Measurements from ENCODE around the gene PDE7B. TPM values are rescaled to one million over a fixed set of nuclear protein-coding genes. Genes with fewer than 3 reads are reported as not detected.

PDE7B gene
- total and polyA plus RNA-seq, 2 donors from 2014 or later, result 4.6 to 15.4 TPM

GRCh38 chr6:135983093-135983492, 131.6 kb downstream of the PDE7B start:
- FAIRE-seq (no peak), DNase-seq (no peak)
- Histone ChIP-seq H3K4me1 (ENCODE audit: control insufficient read depth in 2 of 3, insufficient read depth in 2 of 3, low read depth in 1 of 3, low read length in 3 of 3) (no peaks in the 10 kb centered on the region), H3K9me3 (ENCODE audit: control insufficient read depth in 2 of 3, insufficient read depth in 1 of 3, low read length in 3 of 3) (no peaks in the 10 kb centered on the region), H3K27ac (ENCODE audit: low read depth in 2 of 2, low read length in 2 of 2) (no peak overlapping the region), H3K36me3 (ENCODE audit: control insufficient read depth in 2 of 3, insufficient read depth in 3 of 3, low read length in 3 of 3) (no peaks in the 10 kb centered on the region), H3K9ac (ENCODE audit: low read length in 3 of 3) (no peak overlapping the region), H3K4me3 (ENCODE audit: low read length in 3 of 3) (no peak overlapping the region), H3K27me3 (ENCODE audit: control insufficient read depth, insufficient read depth, low read length) (no peaks in the 10 kb centered on the region)
- intact Hi-C loops (cut with DNase I), result no loop called here
- TF ChIP-seq CTCF (IDR thresholded peaks at IDR 0.05; ENCODE audit: borderline replicate concordance, extremely low read depth, insufficient read depth), result no peak

GRCh38 chr6:135983718-135984343, 132.3 kb downstream of the PDE7B start:
- intact Hi-C loops (cut with DNase I), result no loop called here
- FAIRE-seq, result no peak
- Histone ChIP-seq H3K9me3 (ENCODE audit: control insufficient read depth in 2 of 3, insufficient read depth in 1 of 3, low read length in 3 of 3) (no peaks in the 10 kb centered on the region), H3K4me3 (ENCODE audit: low read length in 3 of 3) (no peak overlapping the region), H3K4me1 (ENCODE audit: control insufficient read depth in 2 of 3, insufficient read depth in 2 of 3, low read depth in 1 of 3, low read length in 3 of 3) (no peaks in the 10 kb centered on the region), H3K9ac (ENCODE audit: low read length in 3 of 3) (no peak overlapping the region), H3K27me3 (ENCODE audit: control insufficient read depth, insufficient read depth, low read length) (no peaks in the 10 kb centered on the region), H3K27ac (ENCODE audit: low read depth in 2 of 2, low read length in 2 of 2) (no peak overlapping the region), H3K36me3 (ENCODE audit: control insufficient read depth in 2 of 3, insufficient read depth in 3 of 3, low read length in 3 of 3) (no peaks in the 10 kb centered on the region)
- no peak for DNase-seq
- TF ChIP-seq CTCF (IDR thresholded peaks at IDR 0.05; ENCODE audit: borderline replicate concordance, extremely low read depth, insufficient read depth), result no peak

- Histone ChIP-seq H3K4me1 (ENCODE audit: control insufficient read depth in 2 of 3, insufficient read depth in 2 of 3, low read depth in 1 of 3, low read length in 3 of 3) (no peaks in the 10 kb centered on the region), H3K27me3 (ENCODE audit: control insufficient read depth, insufficient read depth, low read length) (no peaks in the 10 kb centered on the region), H3K27ac (ENCODE audit: low read depth in 2 of 2, low read length in 2 of 2) (no peak overlapping the region), H3K9ac (ENCODE audit: low read length in 3 of 3) (no peak overlapping the region), H3K9me3 (ENCODE audit: control insufficient read depth in 2 of 3, insufficient read depth in 1 of 3, low read length in 3 of 3) (no peaks in the 10 kb centered on the region), H3K4me3 (ENCODE audit: low read length in 3 of 3) (no peak overlapping the region), H3K36me3 (ENCODE audit: control insufficient read depth in 2 of 3, insufficient read depth in 3 of 3, low read length in 3 of 3) (no peaks in the 10 kb centered on the region)
- intact Hi-C loops (cut with DNase I), result no loop called here
- TF ChIP-seq CTCF (IDR thresholded peaks at IDR 0.05; ENCODE audit: borderline replicate concordance, extremely low read depth, insufficient read depth), result no peak
- FAIRE-seq, result no peak
- DNase-seq, result no peak
Measured at GRCh38 chr6:135985471-135985870, 134.0 kb downstream of the PDE7B start.

- intact Hi-C loops (cut with DNase I), result no loop called here
- H3K4me1 ChIP-seq (ENCODE audit: control insufficient read depth in 2 of 3, insufficient read depth in 2 of 3, low read depth in 1 of 3, low read length in 3 of 3), result no peaks in the 10 kb centered on the region
- H3K36me3 ChIP-seq (ENCODE audit: control insufficient read depth in 2 of 3, insufficient read depth in 3 of 3, low read length in 3 of 3), result no peaks in the 10 kb centered on the region
- no peak for TF ChIP-seq CTCF (IDR thresholded peaks at IDR 0.05; ENCODE audit: borderline replicate concordance, extremely low read depth, insufficient read depth)
- no peaks in the 10 kb centered on the region for H3K9me3 ChIP-seq (ENCODE audit: control insufficient read depth in 2 of 3, insufficient read depth in 1 of 3, low read length in 3 of 3)
- H3K27ac ChIP-seq (ENCODE audit: low read depth in 2 of 2, low read length in 2 of 2), result no peak overlapping the region
- no peak overlapping the region for H3K9ac ChIP-seq (ENCODE audit: low read length in 3 of 3)
- no peak overlapping the region for H3K4me3 ChIP-seq (ENCODE audit: low read length in 3 of 3)
- FAIRE-seq (no peak), DNase-seq (no peak)
- H3K27me3 ChIP-seq (ENCODE audit: control insufficient read depth, insufficient read depth, low read length), result no peaks in the 10 kb centered on the region
Measured at GRCh38 chr6:135987226-135987625, 135.7 kb downstream of the PDE7B start.

Measured in kidney (tissue), 14 donors.